Effector memory CD4-positive, alpha-beta T cell (primary cell): ENCODE data around the gene CCDC39.

Experiments
- DNase-seq, 3 donors: peaks; one replicate each; pipeline ENCODE4 v3.0.0-alpha.2; 2020
- H3K27ac ChIP-seq: 2 replicates; pipeline ENCODE4 v1.7.0; 2013; ENCODE audit warnings: mild to moderate bottlenecking, low read length, moderate library complexity; ENCODE audit not compliant: insufficient read depth, poor library complexity, severe bottlenecking
- H3K27me3 ChIP-seq: replicated peaks from 2 replicates; pipeline ENCODE4 v1.7.0; 2013; ENCODE audit warnings: mild to moderate bottlenecking, low read length; ENCODE audit not compliant: insufficient read depth, control insufficient read depth, poor library complexity, severe bottlenecking
- H3K36me3 ChIP-seq: 2 replicates; pipeline ENCODE4 v1.7.0; 2013; ENCODE audit warnings: mild to moderate bottlenecking, low read length, moderate library complexity; ENCODE audit not compliant: control insufficient read depth, insufficient read depth
- H3K4me1 ChIP-seq: 2 replicates; pipeline ENCODE4 v1.7.0; 2013; ENCODE audit warnings: low read length, mild to moderate bottlenecking; ENCODE audit not compliant: control insufficient read depth, insufficient read depth, poor library complexity, severe bottlenecking
- H3K4me3 ChIP-seq: 2 replicates; pipeline ENCODE4 v1.7.0; 2013; ENCODE audit warnings: low read length, low read depth, mild to moderate bottlenecking; ENCODE audit not compliant: insufficient read depth, poor library complexity, severe bottlenecking
- H3K9me3 ChIP-seq: 2 replicates; pipeline ENCODE4 v1.7.0; 2013; ENCODE audit warnings: mild to moderate bottlenecking, low read length, moderate library complexity; ENCODE audit not compliant: control insufficient read depth

CCDC39 gene

GRCh38 chr3:180570238-180570637 lies 109.1 kb downstream of the CCDC39 start:
- no peak overlapping the region for H3K27ac ChIP-seq
- no peaks in the 10 kb centered on the region for H3K9me3 ChIP-seq
- H3K4me1 ChIP-seq: no peaks in the 10 kb centered on the region
- no peaks in the 10 kb centered on the region for H3K36me3 ChIP-seq
- no peak for DNase-seq
- no peak overlapping the region for H3K4me3 ChIP-seq
- H3K27me3 ChIP-seq: no peaks in the 10 kb centered on the region

DNA sequence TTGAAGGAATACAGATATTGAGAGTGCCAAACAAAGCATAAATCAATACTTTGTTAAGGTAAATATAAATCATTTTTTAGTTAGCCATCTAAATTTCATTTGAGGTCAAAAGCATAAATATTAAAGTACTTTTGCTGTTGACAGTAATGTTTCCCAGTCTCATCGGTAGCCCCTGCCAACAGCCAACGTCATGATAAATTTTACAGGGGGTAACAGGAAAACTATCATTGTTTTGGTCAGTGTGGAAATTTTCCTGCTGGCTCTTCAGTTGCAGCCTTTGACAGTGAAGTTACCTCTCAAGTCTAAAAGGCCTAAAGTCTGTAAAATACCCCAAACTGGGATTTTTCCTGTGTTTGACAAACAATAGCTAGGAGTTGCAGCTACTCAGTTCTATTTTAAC lies 114.6 kb downstream of the CCDC39 start:
- Histone ChIP-seq H3K9me3 (no peaks in the 10 kb centered on the region), H3K4me1 (no peaks in the 10 kb centered on the region), H3K27me3 (no peaks in the 10 kb centered on the region), H3K36me3 (no peaks in the 10 kb centered on the region), H3K27ac (no peak overlapping the region), H3K4me3 (no peak overlapping the region)
- no peak for DNase-seq
